ENCODE results near the gene ZNF888.
"Not testable (repeated sequence)": the region's sequence is repeated elsewhere in the genome, so short reads cannot be mapped to it uniquely, and the experiment has no call there.

ZNF888 gene

GRCh38 chr19:52941523-52941922, 18.3 kb upstream of the ZNF888 start:
- not testable (repeated sequence) for DNase-seq

DNA sequence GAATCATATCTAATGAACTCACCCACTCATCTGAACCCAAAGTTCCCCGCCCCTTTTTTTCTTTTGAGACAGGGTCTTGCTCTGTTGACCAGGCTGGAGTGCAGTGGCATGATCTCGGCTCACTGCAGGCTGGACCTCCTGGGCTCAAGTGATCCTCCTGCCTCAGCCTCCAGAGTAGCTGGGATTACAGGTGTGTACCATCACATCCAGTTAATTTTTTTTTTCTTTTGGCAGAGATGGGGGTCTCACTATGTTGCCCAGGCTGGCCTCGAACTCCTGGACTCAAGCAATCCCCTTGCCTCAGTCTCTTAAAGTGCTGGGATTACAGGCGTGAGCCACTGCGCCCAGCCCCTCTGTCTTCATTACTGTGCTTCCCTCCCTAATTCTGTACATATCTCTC, 17.7 kb upstream of the ZNF888 start:
- DNase-seq: not testable (repeated sequence)

DNA sequence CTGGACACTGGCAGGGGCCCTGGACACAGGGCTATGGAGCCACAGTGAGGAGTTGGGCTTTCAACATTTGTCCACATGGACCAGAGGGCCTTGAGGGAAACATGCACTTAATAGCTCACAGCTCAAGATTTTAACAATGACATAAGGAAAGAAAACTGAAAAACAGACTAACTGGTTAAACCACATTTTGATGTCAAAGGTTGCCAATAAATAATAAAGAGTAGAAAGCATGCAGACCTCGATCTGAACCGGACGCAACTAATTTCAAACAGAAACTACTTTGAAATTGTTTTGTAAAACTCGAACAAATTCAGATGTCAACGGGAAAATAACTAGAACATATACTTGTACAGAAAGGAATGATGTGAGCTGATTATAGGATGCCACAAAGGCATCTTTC, 15.5 kb upstream of the ZNF888 start:
- no peak for DNase-seq

DNA sequence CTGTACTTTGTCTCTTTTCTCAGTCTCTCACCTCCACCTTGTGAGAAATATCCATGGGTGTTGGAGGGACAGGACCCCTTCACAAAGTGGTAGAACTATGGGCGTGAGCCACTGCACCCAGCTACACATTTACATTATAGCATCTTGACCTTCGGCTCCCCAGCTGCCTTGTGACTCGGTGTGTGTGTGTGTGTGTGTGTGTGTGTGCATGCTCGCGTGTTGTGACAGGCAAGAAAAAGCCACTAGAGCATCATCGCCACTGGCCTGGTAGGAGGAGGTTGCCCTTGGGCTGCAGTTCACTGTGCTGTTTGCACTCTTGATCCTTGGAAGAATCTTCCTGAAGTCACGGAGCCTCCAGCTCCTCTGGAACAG, 13.7 kb upstream of the ZNF888 start:
- DNase-seq: no peak

DNA sequence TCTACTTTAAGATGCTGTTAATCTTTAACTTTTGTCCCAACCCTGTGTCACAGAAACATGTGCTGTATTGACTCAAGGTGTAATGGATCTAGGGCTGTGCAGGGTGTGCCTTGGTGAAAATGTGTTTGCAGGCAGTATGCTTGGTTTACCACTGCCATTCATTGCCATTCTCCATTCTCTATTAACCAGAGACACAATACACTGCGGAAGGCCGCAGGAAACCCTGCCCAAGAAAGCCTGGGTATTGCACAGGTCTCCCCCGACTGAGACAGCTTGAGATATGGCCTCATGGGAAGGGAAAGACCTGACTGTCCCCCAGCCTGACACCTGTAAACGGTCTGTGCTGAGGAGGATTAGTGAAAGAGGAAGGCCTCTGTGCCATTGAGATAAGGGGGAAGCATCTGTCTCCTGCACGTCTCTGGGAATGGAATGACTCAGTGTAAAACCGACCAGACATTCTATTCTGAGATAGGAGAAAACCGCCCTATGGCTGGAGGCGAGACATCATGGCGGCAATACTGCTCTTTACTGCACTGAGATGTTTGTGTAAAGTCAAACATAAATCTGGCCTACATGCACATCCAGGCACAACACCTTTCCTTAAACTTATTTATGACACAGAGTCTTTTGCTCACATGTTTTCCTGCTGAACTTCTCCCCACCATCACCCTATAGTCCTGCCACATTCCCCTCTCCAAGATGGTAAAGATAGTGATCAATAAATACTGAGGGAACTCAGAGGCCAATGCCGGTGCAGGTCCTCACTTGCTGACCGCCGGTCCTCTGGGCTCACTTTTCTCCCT, 13.1 kb upstream of the ZNF888 start:
- no peak for DNase-seq

DNA sequence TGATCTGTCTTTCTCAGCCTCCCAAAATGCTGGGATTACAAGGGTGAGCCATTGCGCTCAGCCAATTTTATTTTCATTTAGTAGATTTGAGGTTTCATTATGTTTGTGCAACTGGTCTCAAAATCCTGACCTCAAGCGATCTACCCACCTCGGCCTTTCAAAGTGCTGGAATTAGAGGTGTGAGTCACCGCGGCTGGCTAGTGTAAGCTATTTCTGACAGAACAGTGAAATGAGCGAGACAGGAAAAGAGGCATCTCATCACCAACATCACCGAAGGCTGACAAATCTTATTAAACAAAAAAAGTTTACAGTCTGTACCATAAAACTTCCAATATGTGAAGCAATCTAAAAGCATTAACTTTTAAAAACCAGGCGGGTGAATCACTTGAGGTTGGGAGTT, 12.2 kb upstream of the ZNF888 start:
- DNase-seq: no peak

GRCh38 chr19:52924641-52925040, 1.4 kb upstream of the ZNF888 start:
- DNase-seq: not testable (repeated sequence)

GRCh38 chr19:52923778-52924593, 758 bp upstream of the ZNF888 start:
- DNase-seq: no peak

GRCh38 chr19:52917531-52917930, 5.7 kb downstream of the ZNF888 start:
- no peak for DNase-seq

- no peak for DNase-seq
Measured at GRCh38 chr19:52910648-52911047, 12.6 kb downstream of the ZNF888 start.

DNA sequence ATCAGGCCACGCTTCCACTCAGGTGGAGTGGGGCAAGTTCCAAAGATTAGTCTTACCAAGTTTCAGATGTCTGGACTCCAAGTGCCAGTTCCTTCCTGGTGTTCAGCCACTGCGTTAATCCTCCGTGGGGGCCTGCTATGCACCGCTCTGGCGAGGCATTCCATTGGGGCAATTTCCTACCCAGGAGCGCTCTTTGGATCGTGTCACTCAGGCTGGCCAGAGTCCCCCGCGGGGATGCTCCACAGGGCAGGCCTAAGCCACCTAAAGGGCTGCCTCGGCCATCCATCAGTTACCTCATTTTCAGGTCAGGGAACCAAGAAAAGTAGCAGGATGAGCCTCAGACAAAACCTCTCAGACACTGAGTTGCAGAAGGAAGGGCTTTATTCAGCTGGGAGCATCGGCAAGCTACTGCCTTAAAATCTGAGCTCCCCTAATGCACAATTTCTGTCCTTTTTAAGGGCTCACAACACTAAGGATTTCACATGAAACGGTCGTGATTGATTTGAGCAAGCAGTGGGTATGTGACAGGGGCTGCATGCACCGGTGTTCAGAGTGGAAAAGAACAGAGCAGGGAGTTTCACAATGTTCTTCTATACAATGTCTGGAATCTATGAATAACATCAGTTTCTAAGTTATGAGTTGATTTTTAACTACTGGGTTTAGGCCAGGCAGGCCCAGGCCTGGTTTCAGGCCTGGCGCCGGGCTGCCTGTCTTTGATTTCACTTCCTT, 19.0 kb downstream of the ZNF888 start:
- DNase-seq: not testable (repeated sequence)

DNA sequence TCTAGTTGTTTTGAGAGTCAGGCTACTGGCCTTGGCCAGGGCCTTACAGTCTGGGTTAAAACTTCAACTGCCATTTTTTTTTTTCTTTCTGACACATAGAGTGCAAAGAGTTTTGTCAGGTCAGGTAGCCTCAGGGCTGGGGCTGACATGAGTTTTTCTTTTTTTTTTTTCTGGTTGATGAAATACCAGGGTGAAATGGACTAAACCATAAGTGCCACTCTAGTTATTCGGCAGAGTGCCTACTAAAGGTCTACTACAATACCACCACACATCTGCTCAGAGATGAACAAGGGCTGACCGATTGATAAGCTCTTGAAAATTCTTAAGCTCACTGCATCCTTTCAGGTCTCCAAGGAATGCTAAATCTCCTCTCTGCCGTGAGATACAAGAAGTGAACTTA, 21.4 kb downstream of the ZNF888 start:
- no peak for DNase-seq

DNA sequence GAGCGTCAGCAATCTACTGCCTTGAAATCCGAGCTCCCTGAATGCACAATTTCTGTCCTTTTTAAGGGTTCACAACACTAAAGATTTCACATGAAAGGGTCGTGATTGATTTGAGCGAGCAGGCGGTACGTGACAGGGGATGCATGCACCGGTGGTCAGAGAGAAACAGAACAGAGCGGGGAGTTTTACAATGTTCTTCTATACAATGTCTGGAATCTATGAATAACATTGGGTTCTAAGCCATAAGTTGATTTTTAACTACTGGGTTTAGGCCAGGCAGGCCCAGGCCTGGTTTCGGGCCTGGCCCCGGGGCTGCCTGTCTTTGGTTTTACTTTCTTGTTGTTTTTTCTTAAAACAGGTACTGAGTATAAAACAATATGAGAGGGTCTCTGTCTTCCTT, 24.6 kb downstream of the ZNF888 start:
- DNase-seq: not testable (repeated sequence)

DNA sequence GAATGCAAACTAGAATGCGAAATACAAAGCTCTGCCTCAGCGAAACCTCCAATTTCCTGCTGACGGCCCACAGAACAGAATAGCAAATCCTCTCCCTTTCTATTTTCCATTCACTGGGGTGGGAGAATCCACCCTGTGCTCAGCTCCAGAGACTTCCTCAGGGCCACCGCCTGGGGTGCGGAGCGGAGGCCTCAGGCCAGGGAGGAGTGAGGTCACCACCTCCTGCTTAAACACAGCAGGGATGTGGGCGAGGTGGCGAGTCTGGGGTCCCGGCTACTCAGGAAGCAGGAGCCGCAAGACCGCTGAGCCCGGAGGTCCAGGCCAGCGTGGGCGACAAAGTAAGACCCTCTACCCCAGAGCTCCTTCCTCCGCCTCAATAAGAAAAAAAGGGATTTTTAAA, 25.1 kb downstream of the ZNF888 start:
- DNase-seq: no peak

GRCh38 chr19:52897138-52897935, 25.9 kb downstream of the ZNF888 start, which contains the start of gene ZNF320:
Gene ZNF320 (minus strand): TSS chr19:52897635. CDS start chr19:52890255, 7,380 bp downstream.
- DNase-seq: peak; percentile 88

DNA sequence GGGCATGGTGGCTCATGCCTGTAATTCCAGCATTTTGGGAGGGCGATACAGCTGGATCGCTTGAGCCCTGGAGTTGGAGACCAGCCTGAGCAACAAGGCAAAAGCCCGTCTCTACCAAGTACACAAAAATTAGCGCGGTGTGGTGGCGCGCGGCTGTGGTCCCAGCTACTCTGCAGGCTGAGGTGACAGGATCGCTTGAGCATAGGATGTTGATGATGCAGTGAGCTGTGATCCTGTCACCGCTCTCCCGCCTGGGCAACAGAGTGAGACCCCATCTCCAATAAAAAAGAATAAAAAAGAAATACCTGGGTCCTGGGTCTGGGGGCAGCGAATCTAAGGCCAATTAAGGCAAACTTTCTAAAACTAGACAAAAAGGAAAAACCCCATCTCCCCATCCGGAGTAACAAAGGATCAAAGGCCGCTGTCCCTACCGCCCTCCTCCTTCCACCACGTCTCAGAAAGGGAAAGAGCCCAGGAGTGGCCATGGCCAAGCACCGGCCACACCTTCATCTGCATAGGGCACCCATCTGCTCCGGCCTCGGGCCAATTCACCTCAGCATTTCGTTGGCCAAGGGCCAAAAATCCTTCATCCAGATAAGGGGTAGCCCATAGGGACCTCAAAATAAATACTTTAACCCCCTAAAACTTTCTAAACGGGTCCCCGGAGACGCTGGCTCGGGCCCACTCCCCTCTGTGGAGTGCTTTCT, 26.6 kb downstream of the ZNF888 start:
- DNase-seq: peak; percentile 29

DNA sequence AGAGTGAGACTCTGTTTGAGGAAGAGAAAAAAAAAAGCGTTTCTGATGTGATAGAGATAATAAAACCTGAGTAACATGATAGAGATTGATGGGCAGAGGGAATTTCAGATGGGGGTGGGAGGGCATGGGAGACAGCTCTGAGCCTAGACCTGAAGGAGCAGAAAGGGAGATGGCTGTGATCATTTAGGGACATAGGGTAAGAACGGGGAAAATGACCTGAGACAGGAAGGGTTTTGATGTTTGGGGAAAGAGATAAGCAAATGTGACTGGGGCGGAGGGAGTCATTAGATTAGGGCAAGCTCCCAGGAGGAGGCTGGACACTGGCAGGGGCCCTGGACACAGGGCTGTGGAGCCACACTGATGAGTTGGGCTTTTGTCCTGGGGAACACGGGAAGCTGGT, 31.9 kb downstream of the ZNF888 start:
- DNase-seq: no peak

DNA sequence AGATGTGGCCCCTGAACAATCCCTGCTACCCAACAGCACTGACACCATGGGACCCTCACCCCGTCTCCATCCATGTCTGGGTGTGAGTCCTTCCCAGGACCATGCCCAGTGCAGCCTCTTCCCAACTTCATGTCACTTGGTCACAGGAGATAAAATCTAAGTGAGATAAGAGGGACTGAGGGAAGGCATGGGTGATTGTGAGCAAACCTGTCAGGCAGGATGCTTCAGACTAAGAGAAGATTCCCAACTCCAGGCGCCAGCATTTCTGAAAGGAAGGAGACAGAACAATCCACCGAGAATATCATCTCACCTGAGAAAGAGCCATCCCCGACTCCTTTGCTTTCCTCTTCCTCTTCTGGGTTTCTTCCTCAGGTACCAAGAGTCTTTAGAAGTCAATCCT, 33.3 kb downstream of the ZNF888 start:
- no peak for DNase-seq

DNA sequence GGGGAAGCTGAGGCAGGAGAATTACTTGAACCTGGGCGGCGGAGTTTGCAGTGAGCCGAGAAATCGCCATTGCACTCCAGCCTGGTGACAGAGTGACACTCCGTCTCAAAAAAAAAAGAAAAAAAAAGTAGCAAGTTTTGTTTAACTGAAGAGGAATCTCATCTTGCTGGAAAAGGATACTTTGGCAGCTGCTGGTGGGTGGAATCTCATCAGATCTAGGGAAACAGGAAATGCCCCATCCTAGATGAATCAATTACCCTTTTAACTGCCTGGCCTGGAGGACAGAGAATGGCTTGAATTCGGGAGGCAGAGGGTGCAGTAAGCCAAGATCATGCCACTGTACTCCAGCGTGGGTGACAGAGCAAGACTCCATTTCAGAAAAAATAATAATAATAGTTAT, 34.2 kb downstream of the ZNF888 start:
- DNase-seq: no peak

DNA sequence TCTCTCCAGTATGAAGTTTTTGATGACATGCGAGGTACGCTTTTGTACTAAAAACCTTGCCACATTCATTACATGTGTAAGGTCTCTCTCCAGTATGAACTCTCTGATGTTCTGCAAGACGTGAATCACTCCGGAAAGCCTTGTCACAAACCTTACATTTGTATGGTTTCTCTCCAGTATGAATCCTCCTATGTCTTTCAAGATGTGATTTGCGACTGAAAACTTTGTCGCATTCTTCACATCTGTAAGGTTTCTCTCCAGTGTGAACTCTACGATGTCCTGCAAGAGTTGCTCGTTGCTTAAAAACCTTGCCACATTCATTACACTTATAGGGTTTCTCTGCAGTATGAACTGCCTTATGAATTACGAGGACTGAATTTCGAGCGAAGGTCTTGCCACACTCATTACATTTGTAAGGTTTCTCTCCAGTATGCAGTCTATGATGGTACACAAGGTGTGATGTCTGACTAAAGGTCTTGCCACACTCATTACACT, 42.3 kb downstream of the ZNF888 start:
- no peak for DNase-seq

DNA sequence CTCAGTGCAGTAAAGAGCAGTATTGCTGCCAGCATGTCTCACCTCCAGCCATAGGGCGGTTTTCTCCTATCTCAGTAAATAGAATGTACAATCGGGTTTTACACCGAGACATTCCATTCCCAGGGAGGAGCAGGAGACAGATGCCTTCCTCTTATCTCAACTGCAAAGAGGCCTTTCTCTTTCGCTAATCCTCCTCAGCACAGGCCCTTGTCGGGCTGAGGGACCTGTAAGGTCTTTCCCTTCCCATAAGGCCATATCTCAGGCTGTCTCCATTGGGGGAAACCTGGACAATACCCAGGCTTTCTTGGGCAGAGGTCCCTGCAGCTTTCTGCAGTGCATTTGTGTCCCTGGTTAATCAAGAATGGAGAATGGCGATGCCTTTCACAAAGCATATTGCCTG, 50.2 kb downstream of the ZNF888 start:
- not testable (repeated sequence) for DNase-seq

DNA sequence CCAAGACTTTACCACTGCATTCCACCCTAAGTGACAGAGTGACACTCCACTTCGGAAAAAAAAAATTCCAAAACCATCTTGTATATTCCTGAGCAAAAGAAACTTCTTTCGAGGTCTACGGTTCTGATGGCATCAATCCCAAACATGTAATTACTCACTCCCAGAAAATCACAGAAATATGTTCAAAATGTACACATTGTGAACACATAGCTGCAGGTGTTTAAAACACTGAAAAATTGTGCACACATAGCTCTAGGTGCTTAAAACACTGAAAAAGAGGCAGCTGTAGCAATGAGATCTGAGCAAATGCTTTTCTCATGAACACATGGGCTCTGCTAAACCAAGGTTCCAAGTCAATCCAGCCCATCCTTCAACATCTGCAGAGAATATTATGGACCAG, 51.8 kb downstream of the ZNF888 start:
- no peak for DNase-seq
